Liver (tissue), 9 donors: ENCODE results near the gene TAMALIN. TPM values are rescaled to one million over a fixed set of nuclear protein-coding genes. Genes with fewer than 3 reads are reported as not detected.
A peak's percentile ranks its signal among the peaks of the same experiment; 100 is the strongest.

Source experiments
- DNase-seq: peaks from one replicate; pipeline ENCODE4 v3.0.0-alpha.2; 2017; ENCODE audit warnings: low spot score
- H3K27ac ChIP-seq, 2 donors: one replicate each; pipeline ENCODE4 v1.7.0; 2013; ENCODE audit warnings: inconsistent platforms in 2 of 2, low read length in 2 of 2, control low read depth in 1 of 2, low read depth in 1 of 2, mild to moderate bottlenecking in 1 of 2
- H3K27me3 ChIP-seq, 4 donors: one replicate each; pipeline versions ENCODE4 v1.6.1 to v1.7.0; 2013; ENCODE audit warnings: low read length in 3 of 4, inconsistent platforms in 1 of 4, mild to moderate bottlenecking in 1 of 4, moderate library complexity in 1 of 4; ENCODE audit not compliant: control insufficient read depth in 4 of 4, insufficient read depth in 4 of 4
- H3K36me3 ChIP-seq, 4 donors: one replicate each; pipeline versions ENCODE4 v1.6.1 to v1.7.0; 2013; ENCODE audit warnings: low read length in 3 of 4, mild to moderate bottlenecking in 3 of 4, low read depth in 1 of 4, moderate library complexity in 1 of 4; ENCODE audit not compliant: control insufficient read depth in 4 of 4, insufficient read depth in 3 of 4
- H3K4me1 ChIP-seq, 4 donors: one replicate each; pipeline versions ENCODE4 v1.6.1 to v1.7.0; 2013; ENCODE audit warnings: low read length in 3 of 4, mild to moderate bottlenecking in 3 of 4, moderate library complexity in 1 of 4; ENCODE audit not compliant: control insufficient read depth in 4 of 4, insufficient read depth in 4 of 4
- H3K4me3 ChIP-seq, 3 donors: one replicate each; pipeline versions ENCODE4 v1.6.1 to v1.7.0; 2013; ENCODE audit warnings: low read length in 3 of 3, control low read depth in 1 of 3, low read depth in 1 of 3, mild to moderate bottlenecking in 1 of 3
- H3K9ac ChIP-seq, 2 donors: one replicate each; pipeline ENCODE4 v1.7.0; 2013; ENCODE audit warnings: low read length in 2 of 2, mild to moderate bottlenecking in 2 of 2, moderate library complexity in 2 of 2, control low read depth in 1 of 2, low read depth in 1 of 2
- H3K9me3 ChIP-seq, 4 donors: one replicate each; pipeline versions ENCODE4 v1.6.1 to v1.7.0; 2013; ENCODE audit warnings: low read length in 3 of 4; ENCODE audit not compliant: control insufficient read depth in 4 of 4
- EGR1 ChIP-seq, 2 donors: IDR thresholded peaks; 2 replicates each; pipeline ENCODE4 v1.6.1; 2016 to 2018; ENCODE audit warnings: antibody characterized with exemption in 2 of 2, low read depth in 2 of 2
- FOXA1 ChIP-seq: IDR thresholded peaks from 2 replicates; pipeline ENCODE4 v1.6.1; 2016; ENCODE audit warnings: antibody characterized with exemption
- FOXA2 ChIP-seq: IDR thresholded peaks from 2 replicates; pipeline ENCODE4 v1.6.1; 2016; ENCODE audit warnings: antibody characterized with exemption
- GABPA ChIP-seq, 2 donors: IDR thresholded peaks in 1 of 2; conservative IDR thresholded peaks in 1 of 2; 2 replicates each; pipeline ENCODE4 v1.6.1; 2016; ENCODE audit warnings: antibody characterized with exemption in 2 of 2, mild to moderate bottlenecking in 1 of 2, moderate library complexity in 1 of 2
- HNF4A ChIP-seq, 2 donors: conservative IDR thresholded peaks; 2 replicates each; pipeline ENCODE4 v1.6.1; 2016; ENCODE audit warnings: antibody characterized with exemption in 2 of 2, mild to moderate bottlenecking in 2 of 2
- HNF4G ChIP-seq: IDR thresholded peaks from 2 replicates; pipeline ENCODE4 v1.6.1; 2016; ENCODE audit warnings: antibody characterized with exemption
- JUND ChIP-seq, 2 donors: IDR thresholded peaks; 2 replicates each; pipeline ENCODE4 v1.6.1; 2016; ENCODE audit warnings: antibody characterized with exemption in 2 of 2
- NR2F2 ChIP-seq: IDR thresholded peaks from 2 replicates; pipeline ENCODE4 v1.6.1; 2016; ENCODE audit warnings: antibody characterized with exemption
- RAD21 ChIP-seq, 2 donors: IDR thresholded peaks; 2 replicates each; pipeline ENCODE4 v1.6.1; 2016; ENCODE audit warnings: antibody characterized with exemption in 2 of 2, mild to moderate bottlenecking in 2 of 2
- RXRA ChIP-seq, 2 donors: IDR thresholded peaks; 2 replicates each; pipeline ENCODE4 v1.6.1; 2017 to 2018; ENCODE audit warnings: antibody characterized with exemption in 2 of 2, mild to moderate bottlenecking in 1 of 2
- SP1 ChIP-seq: IDR thresholded peaks from 2 replicates; pipeline ENCODE4 v1.6.1; 2018; ENCODE audit warnings: antibody characterized with exemption, mild to moderate bottlenecking
- TAF1 ChIP-seq: conservative IDR thresholded peaks from 2 replicates; pipeline ENCODE4 v1.6.1; 2016; ENCODE audit warnings: antibody characterized with exemption, mild to moderate bottlenecking
- YY1 ChIP-seq: IDR thresholded peaks from 2 replicates; pipeline ENCODE4 v1.6.1; 2016; ENCODE audit warnings: antibody characterized with exemption, mild to moderate bottlenecking
- WGBS: extraction: QIAGEN DNeasy Blood & Tissue Kit; methylation state at CpG from one replicate; pipeline ENCODE4 v1.1.7; 2013; 5-methylcytosine and 5-hydroxymethylcytosine counted together
- polyA plus RNA-seq, 2 donors: library from polyadenylated mRNA; stranded (reverse) in 1 of 2; unstranded in 1 of 2; fragments of 200-250 nt in 1 of 2; fragments of >200 nt in 1 of 2; fragmentation: Nextera tagmentation in 1 of 2; extraction: Ambion mirVana in 1 of 2; gene quantifications; one replicate each; pipeline versions ENCODE4 v1.2.1 to v1.2.3, GENCODE V29; 2013 to 2015
- total RNA-seq, 2 donors: library from RNA; depleted of rRNA; stranded (reverse); fragments of >200 nt; gene quantifications; one replicate each; pipeline ENCODE4 v1.2.3, GENCODE V29; 2014
- TF ChIP-seq, protein P1 (sequence below): IDR thresholded peaks from 2 replicates; pipeline ENCODE4 v1.6.1; 2016; ENCODE audit warnings: antibody characterized with exemption
- TF ChIP-seq, protein P2 (sequence below): IDR thresholded peaks from 2 replicates; pipeline ENCODE4 v1.6.1; 2016; ENCODE audit warnings: antibody characterized with exemption
- TF ChIP-seq, protein P3 (sequence below): IDR thresholded peaks from 2 replicates; pipeline ENCODE4 v1.6.1; 2016; ENCODE audit warnings: antibody characterized with exemption
- TF ChIP-seq, protein P4 (sequence below): IDR thresholded peaks from 2 replicates; pipeline ENCODE4 v1.6.1; 2016; ENCODE audit warnings: antibody characterized with exemption, mild to moderate bottlenecking
- TF ChIP-seq, protein P5 (sequence below): fragments of 150-350 bp; IDR thresholded peaks from 2 replicates; pipeline ENCODE4 v1.5.1; 2017; ENCODE audit warnings: improper control_type of control experiment, low read depth, low read length; ENCODE audit not compliant: missing input control
- donor health status: healthy.
- donor health status: healthy.
- donor health status: healthy.
- donor health status: healthy.
- donor health status: healthy.

TAMALIN gene
- total and polyA plus RNA-seq, 4 donors = 1.1 to 9.9 (median 2.5) TPM

DNA sequence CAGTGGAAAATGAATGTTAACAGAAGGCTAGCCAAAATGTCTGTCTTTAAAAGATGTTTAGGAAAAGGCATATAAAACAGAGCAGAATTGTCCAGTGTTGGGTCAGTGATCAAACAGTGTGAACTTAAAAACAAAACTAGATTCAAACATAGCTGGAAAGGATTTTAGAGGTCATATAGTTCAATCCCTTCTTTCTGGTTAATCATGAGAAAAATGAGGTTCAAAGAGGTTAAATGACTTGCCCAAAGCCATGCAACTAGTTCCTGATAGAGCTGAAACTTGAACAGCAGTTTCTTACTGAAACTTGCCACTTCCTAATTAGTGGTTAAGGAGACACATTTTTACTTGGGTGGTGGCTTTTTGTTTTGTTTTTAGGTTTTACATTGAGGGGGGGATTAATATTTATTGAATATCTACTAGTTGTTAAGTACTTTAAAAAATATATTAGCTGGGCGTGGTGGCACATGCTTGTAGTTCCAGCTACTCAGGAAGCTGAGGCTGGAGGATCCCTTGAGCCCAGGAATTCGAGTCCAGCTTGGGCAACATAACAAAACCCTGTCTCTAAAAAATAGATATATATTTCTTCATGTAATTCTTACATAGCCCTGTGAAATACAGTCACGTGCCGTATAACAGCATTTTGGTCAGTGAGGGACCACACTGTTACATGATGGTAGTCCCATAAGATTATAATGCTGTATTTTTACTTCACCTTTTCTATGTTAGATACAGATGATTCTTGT lies 34.9 kb upstream of the TAMALIN start:
- DNase-seq = no peak
- peaks cover 29 to 67% (median 57%) of the 10 kb centered on the region in 4 donors for H3K4me1 ChIP-seq

More for the DNA sequence above, 34.9 kb upstream of the TAMALIN start:
- Histone ChIP-seq H3K9me3 (no peaks in the 10 kb centered on the region), H3K36me3 (peaks cover 4 to 10% (median 6%) of the 10 kb centered on the region in 4 donors), H3K9ac (peak overlapping the region in 1 of 2 donors; percentile 20), H3K4me3 (no peak overlapping the region), H3K27ac (peak overlapping the region; percentile 72 to 77), H3K27me3 (no peaks in the 10 kb centered on the region)
- WGBS = 67% methylated on average over 4 of the region's 4 CpGs
- TF ChIP-seq NR2F2 = no peak
- peak in 1 of 2 donors; percentile 40 for TF ChIP-seq HNF4A (conservative IDR thresholded peaks at IDR 0.05)
- TF ChIP-seq TAF1 = no peak
- TF ChIP-seq, protein P1, sequence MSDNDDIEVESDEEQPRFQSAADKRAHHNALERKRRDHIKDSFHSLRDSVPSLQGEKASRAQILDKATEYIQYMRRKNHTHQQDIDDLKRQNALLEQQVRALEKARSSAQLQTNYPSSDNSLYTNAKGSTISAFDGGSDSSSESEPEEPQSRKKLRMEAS = no peak
- TF ChIP-seq, protein P2, sequence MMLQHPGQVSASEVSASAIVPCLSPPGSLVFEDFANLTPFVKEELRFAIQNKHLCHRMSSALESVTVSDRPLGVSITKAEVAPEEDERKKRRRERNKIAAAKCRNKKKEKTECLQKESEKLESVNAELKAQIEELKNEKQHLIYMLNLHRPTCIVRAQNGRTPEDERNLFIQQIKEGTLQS = no peak
- TF ChIP-seq, protein P3, sequence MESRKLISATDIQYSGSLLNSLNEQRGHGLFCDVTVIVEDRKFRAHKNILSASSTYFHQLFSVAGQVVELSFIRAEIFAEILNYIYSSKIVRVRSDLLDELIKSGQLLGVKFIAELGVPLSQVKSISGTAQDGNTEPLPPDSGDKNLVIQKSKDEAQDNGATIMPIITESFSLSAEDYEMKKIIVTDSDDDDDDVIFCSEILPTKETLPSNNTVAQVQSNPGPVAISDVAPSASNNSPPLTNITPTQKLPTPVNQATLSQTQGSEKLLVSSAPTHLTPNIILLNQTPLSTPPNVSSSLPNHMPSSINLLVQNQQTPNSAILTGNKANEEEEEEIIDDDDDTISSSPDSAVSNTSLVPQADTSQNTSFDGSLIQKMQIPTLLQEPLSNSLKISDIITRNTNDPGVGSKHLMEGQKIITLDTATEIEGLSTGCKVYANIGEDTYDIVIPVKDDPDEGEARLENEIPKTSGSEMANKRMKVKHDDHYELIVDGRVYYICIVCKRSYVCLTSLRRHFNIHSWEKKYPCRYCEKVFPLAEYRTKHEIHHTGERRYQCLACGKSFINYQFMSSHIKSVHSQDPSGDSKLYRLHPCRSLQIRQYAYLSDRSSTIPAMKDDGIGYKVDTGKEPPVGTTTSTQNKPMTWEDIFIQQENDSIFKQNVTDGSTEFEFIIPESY = no peak
- no peak for TF ChIP-seq FOXA2
- no peak for TF ChIP-seq SP1
- no peak for TF ChIP-seq FOXA1
- TF ChIP-seq JUND (IDR thresholded peaks at IDR 0.05) = peak in 1 of 2 donors; percentile 15
- peak; percentile 30 to 44 for TF ChIP-seq RXRA (IDR thresholded peaks at IDR 0.05)
- TF ChIP-seq GABPA (IDR thresholded peaks at IDR 0.05 in 1 of 2, conservative IDR thresholded peaks at IDR 0.05 in 1 of 2) = no peak
- TF ChIP-seq HNF4G = no peak
- TF ChIP-seq, protein P4, sequence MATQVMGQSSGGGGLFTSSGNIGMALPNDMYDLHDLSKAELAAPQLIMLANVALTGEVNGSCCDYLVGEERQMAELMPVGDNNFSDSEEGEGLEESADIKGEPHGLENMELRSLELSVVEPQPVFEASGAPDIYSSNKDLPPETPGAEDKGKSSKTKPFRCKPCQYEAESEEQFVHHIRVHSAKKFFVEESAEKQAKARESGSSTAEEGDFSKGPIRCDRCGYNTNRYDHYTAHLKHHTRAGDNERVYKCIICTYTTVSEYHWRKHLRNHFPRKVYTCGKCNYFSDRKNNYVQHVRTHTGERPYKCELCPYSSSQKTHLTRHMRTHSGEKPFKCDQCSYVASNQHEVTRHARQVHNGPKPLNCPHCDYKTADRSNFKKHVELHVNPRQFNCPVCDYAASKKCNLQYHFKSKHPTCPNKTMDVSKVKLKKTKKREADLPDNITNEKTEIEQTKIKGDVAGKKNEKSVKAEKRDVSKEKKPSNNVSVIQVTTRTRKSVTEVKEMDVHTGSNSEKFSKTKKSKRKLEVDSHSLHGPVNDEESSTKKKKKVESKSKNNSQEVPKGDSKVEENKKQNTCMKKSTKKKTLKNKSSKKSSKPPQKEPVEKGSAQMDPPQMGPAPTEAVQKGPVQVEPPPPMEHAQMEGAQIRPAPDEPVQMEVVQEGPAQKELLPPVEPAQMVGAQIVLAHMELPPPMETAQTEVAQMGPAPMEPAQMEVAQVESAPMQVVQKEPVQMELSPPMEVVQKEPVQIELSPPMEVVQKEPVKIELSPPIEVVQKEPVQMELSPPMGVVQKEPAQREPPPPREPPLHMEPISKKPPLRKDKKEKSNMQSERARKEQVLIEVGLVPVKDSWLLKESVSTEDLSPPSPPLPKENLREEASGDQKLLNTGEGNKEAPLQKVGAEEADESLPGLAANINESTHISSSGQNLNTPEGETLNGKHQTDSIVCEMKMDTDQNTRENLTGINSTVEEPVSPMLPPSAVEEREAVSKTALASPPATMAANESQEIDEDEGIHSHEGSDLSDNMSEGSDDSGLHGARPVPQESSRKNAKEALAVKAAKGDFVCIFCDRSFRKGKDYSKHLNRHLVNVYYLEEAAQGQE = no peak
- peak; percentile 9 for TF ChIP-seq YY1
- TF ChIP-seq, protein P5, sequence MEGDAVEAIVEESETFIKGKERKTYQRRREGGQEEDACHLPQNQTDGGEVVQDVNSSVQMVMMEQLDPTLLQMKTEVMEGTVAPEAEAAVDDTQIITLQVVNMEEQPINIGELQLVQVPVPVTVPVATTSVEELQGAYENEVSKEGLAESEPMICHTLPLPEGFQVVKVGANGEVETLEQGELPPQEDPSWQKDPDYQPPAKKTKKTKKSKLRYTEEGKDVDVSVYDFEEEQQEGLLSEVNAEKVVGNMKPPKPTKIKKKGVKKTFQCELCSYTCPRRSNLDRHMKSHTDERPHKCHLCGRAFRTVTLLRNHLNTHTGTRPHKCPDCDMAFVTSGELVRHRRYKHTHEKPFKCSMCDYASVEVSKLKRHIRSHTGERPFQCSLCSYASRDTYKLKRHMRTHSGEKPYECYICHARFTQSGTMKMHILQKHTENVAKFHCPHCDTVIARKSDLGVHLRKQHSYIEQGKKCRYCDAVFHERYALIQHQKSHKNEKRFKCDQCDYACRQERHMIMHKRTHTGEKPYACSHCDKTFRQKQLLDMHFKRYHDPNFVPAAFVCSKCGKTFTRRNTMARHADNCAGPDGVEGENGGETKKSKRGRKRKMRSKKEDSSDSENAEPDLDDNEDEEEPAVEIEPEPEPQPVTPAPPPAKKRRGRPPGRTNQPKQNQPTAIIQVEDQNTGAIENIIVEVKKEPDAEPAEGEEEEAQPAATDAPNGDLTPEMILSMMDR = no peak
- no peak for TF ChIP-seq EGR1 (IDR thresholded peaks at IDR 0.05; ENCODE audit: low read depth in 2 of 2)
- no peak for TF ChIP-seq RAD21 (IDR thresholded peaks at IDR 0.05)
